IMR-90 (cell line): ENCODE results near the gene RAD52. TPM values are rescaled to one million over a fixed set of nuclear protein-coding genes. Genes with fewer than 3 reads are reported as not detected.

Experiments
- ATAC-seq: fragments of 200-7000 bp; cut with Tn5 transposase; 2 replicates; pipeline ENCODE4 v1.9.1; 2020; ENCODE audit warnings: low read depth, mild to moderate bottlenecking, moderate library complexity
- BruUV-seq: library from RNA; stranded (reverse); fragments of 400-500 nt; replicated peaks from 2 replicates; lab custom pipeline; 2021; lab: Mats Ljungman, UMichigan
- CTCF ChIA-PET: fragments of 300-600 bp; formaldehyde crosslinking; extraction: SDS; loops from one replicate; lab custom pipeline; 2021; ENCODE audit warnings: antibody characterized with exemption; lab: Yijun Ruan, JAX
- POLR2A ChIA-PET: fragments of 300-600 bp; sonication (Branson Sonifier 250); formaldehyde crosslinking; loops from one replicate; lab custom pipeline; 2022; ENCODE audit warnings: antibody characterized with exemption; ENCODE audit not compliant: unreplicated experiment; lab: Charles Lee
- DNase-seq: peaks from one replicate; pipeline ENCODE4 v3.0.0; 2013
- H2AFZ ChIP-seq: replicated peaks from 2 replicates; pipeline ENCODE3; 2013; ENCODE audit warnings: low read length, mild to moderate bottlenecking; ENCODE audit not compliant: poor library complexity
- H2AK5ac ChIP-seq: 2 replicates; pipeline ENCODE4 v1.6.1; 2013; ENCODE audit warnings: low read depth, low read length, inconsistent platforms
- H2AK9ac ChIP-seq: replicated peaks from 2 replicates; pipeline ENCODE3; 2013; ENCODE audit warnings: mild to moderate bottlenecking, low read depth, low read length, moderate library complexity; ENCODE audit not compliant: poor library complexity
- H2BK120ac ChIP-seq: 2 replicates; pipeline ENCODE4 v1.6.1; 2013; ENCODE audit warnings: low read depth, low read length, inconsistent platforms
- H2BK15ac ChIP-seq: 3 replicates; pipeline ENCODE4 v1.6.1; 2013; ENCODE audit warnings: low read depth, low read length, inconsistent platforms
- H2BK20ac ChIP-seq: 2 replicates; pipeline ENCODE4 v1.6.1; 2013; ENCODE audit warnings: low read depth, mild to moderate bottlenecking, inconsistent platforms, low read length, moderate library complexity
- H2BK5ac ChIP-seq: 2 replicates; pipeline ENCODE4 v1.6.1; 2013; ENCODE audit warnings: mild to moderate bottlenecking, low read depth, low read length, inconsistent platforms; ENCODE audit not compliant: poor library complexity, severe bottlenecking
- H3K14ac ChIP-seq: replicated peaks from 2 replicates; pipeline ENCODE4 v1.6.1; 2013; ENCODE audit warnings: low read depth, low read length, inconsistent platforms
- H3K18ac ChIP-seq: 2 replicates; pipeline ENCODE4 v1.6.1; 2013; ENCODE audit warnings: low read depth, low read length, control low read depth
- H3K23ac ChIP-seq: 2 replicates; pipeline ENCODE4 v1.6.1; 2013; ENCODE audit warnings: low read depth, low read length, inconsistent platforms
- H3K27ac ChIP-seq: 2 replicates; pipeline ENCODE4 v1.5.1; 2013; ENCODE audit warnings: mild to moderate bottlenecking, control low read depth, low read length; ENCODE audit not compliant: insufficient read depth
- H3K27me3 ChIP-seq: 2 replicates; pipeline ENCODE4 v1.6.1; 2013; ENCODE audit warnings: low read length; ENCODE audit not compliant: control insufficient read depth, insufficient read depth
- H3K36me3 ChIP-seq: 2 replicates; pipeline ENCODE4 v1.6.1; 2013; ENCODE audit warnings: low read length, mixed read lengths; ENCODE audit not compliant: control insufficient read depth, insufficient read depth
- H3K4ac ChIP-seq: 2 replicates; pipeline ENCODE4 v1.6.1; 2013; ENCODE audit warnings: low read depth, low read length, inconsistent platforms
- H3K4me1 ChIP-seq: 2 replicates; pipeline ENCODE4 v1.6.1; 2013; ENCODE audit warnings: low read length, mixed read lengths; ENCODE audit not compliant: control insufficient read depth, insufficient read depth
- H3K4me2 ChIP-seq: 2 replicates; pipeline ENCODE4 v1.6.1; 2013; ENCODE audit warnings: low read depth, mild to moderate bottlenecking, control low read depth, low read length, moderate library complexity
- H3K4me3 ChIP-seq: 2 replicates; pipeline ENCODE4 v1.5.1; 2013; ENCODE audit warnings: low read depth, mild to moderate bottlenecking, control low read depth, low read length, moderate library complexity; ENCODE audit not compliant: insufficient read depth
- H3K56ac ChIP-seq: 2 replicates; pipeline ENCODE4 v1.6.1; 2013; ENCODE audit warnings: low read length, inconsistent platforms; ENCODE audit not compliant: insufficient read depth; ENCODE audit errors: extremely low read depth
- H3K79me1 ChIP-seq, 2 experiments: 2 replicates each; pipeline ENCODE4 v1.6.1; 2013; ENCODE audit warnings: low read length in 2 of 2, inconsistent platforms in 1 of 2, low read depth in 1 of 2
- H3K9ac ChIP-seq: 2 replicates; pipeline ENCODE4 v1.6.1; 2013; ENCODE audit warnings: low read depth, low read length, control low read depth
- H3K9me1 ChIP-seq: 2 replicates; pipeline ENCODE4 v1.6.1; 2013; ENCODE audit warnings: low read length, inconsistent platforms; ENCODE audit not compliant: insufficient read depth
- H3K9me3 ChIP-seq: 2 replicates; pipeline ENCODE4 v1.6.1; 2013; ENCODE audit warnings: low read length; ENCODE audit not compliant: control insufficient read depth, insufficient read depth
- H4K20me1 ChIP-seq: 2 replicates; pipeline ENCODE4 v1.6.1; 2013; ENCODE audit warnings: low read length, inconsistent platforms; ENCODE audit not compliant: insufficient read depth
- H4K5ac ChIP-seq: 2 replicates; pipeline ENCODE4 v1.6.1; 2013; ENCODE audit warnings: mild to moderate bottlenecking, low read depth, low read length, control low read depth
- H4K8ac ChIP-seq, 2 experiments: 2 replicates each; pipeline ENCODE4 v1.6.1; 2013; ENCODE audit warnings: low read depth in 2 of 2, low read length in 2 of 2, control low read depth in 1 of 2, inconsistent platforms in 1 of 2
- H4K91ac ChIP-seq: 2 replicates; pipeline ENCODE4 v1.6.1; 2013; ENCODE audit warnings: low read depth, low read length, inconsistent platforms; ENCODE audit not compliant: insufficient read depth
- CEBPB ChIP-seq: IDR thresholded peaks from 2 replicates; pipeline ENCODE4 v1.6.1; 2012; ENCODE audit warnings: low read depth, low read length, improper control_type of control experiment
- FOS ChIP-seq: fragments of 150-350 bp; IDR thresholded peaks from 2 replicates; pipeline ENCODE4 v1.6.1; 2016; ENCODE audit warnings: low read depth, low read length
- MAFK ChIP-seq: IDR thresholded peaks from 2 replicates; pipeline ENCODE4 v1.6.1; 2012; ENCODE audit warnings: low read depth, low read length, improper control_type of control experiment
- MAZ ChIP-seq: IDR thresholded peaks from 2 replicates; pipeline ENCODE4 v1.6.1; 2012; ENCODE audit warnings: low read depth, mild to moderate bottlenecking, low read length, improper control_type of control experiment, moderate library complexity, borderline replicate concordance
- MXI1 ChIP-seq: IDR thresholded peaks from 2 replicates; pipeline ENCODE4 v1.6.1; 2012; ENCODE audit warnings: low read depth, mild to moderate bottlenecking, low read length, moderate library complexity, borderline replicate concordance
- NFE2L2 ChIP-seq: fragments of 150-350 bp; IDR thresholded peaks from 2 replicates; pipeline ENCODE4 v1.6.1; 2016; ENCODE audit warnings: low read depth, mild to moderate bottlenecking, low read length
- RAD21 ChIP-seq: IDR thresholded peaks from 2 replicates; pipeline ENCODE4 v1.6.1; 2012; ENCODE audit warnings: low read length, improper control_type of control experiment
- RCOR1 ChIP-seq: IDR thresholded peaks from 2 replicates; pipeline ENCODE4 v1.6.1; 2012; ENCODE audit warnings: mild to moderate bottlenecking, low read length, improper control_type of control experiment; ENCODE audit not compliant: insufficient replicate concordance
- RFX5 ChIP-seq: IDR thresholded peaks from 2 replicates; pipeline ENCODE4 v1.8.0; 2012; ENCODE audit warnings: low read depth, mild to moderate bottlenecking, low read length, moderate library complexity
- SMC3 ChIP-seq: fragments of 150-350 bp; IDR thresholded peaks from 2 replicates; pipeline ENCODE4 v1.6.1; 2016; ENCODE audit warnings: low read depth, mild to moderate bottlenecking, antibody characterized with exemption, low read length, moderate library complexity
- WGBS, 2 experiments: methylation state at CpG; one replicate each; pipeline versions ENCODE4 v1.1.5 to v1.1.7; 2013; ENCODE audit warnings: missing lambda C conversion rate in 2 of 2; ENCODE audit not compliant: insufficient read length in 1 of 2; ENCODE audit errors: extremely low coverage in 2 of 2; 5-methylcytosine and 5-hydroxymethylcytosine counted together
- dilution Hi-C: fragments of 300-500 bp; cut with HindIII; formaldehyde crosslinking; loops from one replicate; pipeline ENCODE4 v1.14.3; 2018; ENCODE audit warnings: low sequenced_read_pairs; ENCODE audit not compliant: unreplicated experiment
- in situ Hi-C: fragments of 300-500 bp; cut with MboI; formaldehyde crosslinking; loops from 3 replicates; pipeline ENCODE4 v1.14.3; 2019; ENCODE audit warnings: low sequenced_read_pairs, inconsistent platforms, mixed read lengths
- intact Hi-C: fragments of 100-400 bp; cut with micrococcal nuclease; formaldehyde crosslinking; loops from 2 replicates; pipeline ENCODE4 v1.10.0; 2022
- polyA plus RNA-seq, 3 experiments: library from polyadenylated mRNA; depleted of rRNA; stranded (reverse); fragments of >200 nt; gene quantifications; 2 replicates each; pipeline ENCODE4 v1.2.3, GENCODE V29; 2012; ENCODE audit warnings: low replicate concordance in 1 of 3
- total RNA-seq: library from RNA; depleted of rRNA; stranded (reverse); fragments of >200 nt; gene quantifications from 2 replicates; pipeline ENCODE4 v1.2.3, GENCODE V29; 2012
- TF ChIP-seq, protein P1 (sequence below): fragments of 150-350 bp; IDR thresholded peaks from 2 replicates; pipeline ENCODE4 v1.6.1; 2016; ENCODE audit warnings: low read depth, mild to moderate bottlenecking, low read length, moderate library complexity, borderline replicate concordance
- TF ChIP-seq, protein P2 (sequence below): fragments of 150-350 bp; IDR thresholded peaks from 2 replicates; pipeline ENCODE4 v1.6.1; 2017; ENCODE audit warnings: mild to moderate bottlenecking, antibody characterized with exemption, low read length, low read depth
- TF ChIP-seq, protein P3 (sequence below): conservative IDR thresholded peaks from 2 replicates; pipeline ENCODE4 v1.5.1; 2012; ENCODE audit warnings: mild to moderate bottlenecking, low read depth, low read length, improper control_type of control experiment

Gene RAD52
- total and polyA plus RNA-seq, 2 of the 4 experiments (the other 2 are of a cell fraction): 10.7 to 11.3 TPM

DNA sequence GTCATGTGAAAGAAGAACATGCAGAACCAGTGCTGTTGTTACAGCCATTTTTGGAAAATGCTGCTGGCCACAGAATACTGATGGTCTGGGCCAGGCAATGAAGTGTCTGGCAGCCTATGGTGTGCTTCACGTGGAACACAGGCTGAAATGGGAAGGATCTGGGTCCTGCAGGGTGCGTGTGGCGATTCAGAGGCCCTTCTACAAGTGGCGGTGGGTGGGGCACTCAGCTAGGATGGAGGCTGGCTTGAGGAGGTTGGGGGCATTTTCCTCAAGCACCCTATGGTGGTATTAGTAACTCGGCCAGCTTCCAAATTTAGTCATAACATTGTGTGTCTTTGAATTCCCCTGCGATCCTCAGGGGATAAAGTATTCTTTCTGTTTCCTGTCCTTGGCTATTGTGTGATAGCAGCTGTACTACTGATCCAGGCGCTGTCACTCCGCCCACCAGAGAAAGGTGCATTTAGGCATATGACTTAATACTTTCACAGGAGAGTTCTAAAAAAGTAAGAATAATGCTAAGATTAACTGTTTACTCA lies 9.2 kb upstream of the RAD52 start:
- intact Hi-C loops (no loop called here), in situ Hi-C loops (loop anchor here (10.0 kb wide), 1 partner anchor 384 kb away; no protein-coding TSS in a partner anchor), dilution Hi-C loops (no loop called here)
- Histone ChIP-seq H2AK5ac (no peak overlapping the region), H3K36me3 (no peaks in the 10 kb centered on the region), H3K27ac (no peak overlapping the region), H2AFZ (peak overlapping the region; percentile 58), H2BK5ac (no peak overlapping the region), H4K91ac (no peak overlapping the region), H3K9ac (no peak overlapping the region), H3K23ac (no peak overlapping the region), H3K56ac (no peak overlapping the region), H3K4me1 (no peaks in the 10 kb centered on the region), H3K4me3 (no peak overlapping the region), H3K27me3 (no peaks in the 10 kb centered on the region), H3K9me1 (0 out of 2 replicates have a peak, but pooled peaks cover 4% of the 10 kb centered on the region), H3K4me2 (no peak overlapping the region), H4K20me1 (no peaks in the 10 kb centered on the region), H2AK9ac (no peak overlapping the region), H3K4ac (no peak overlapping the region), H3K18ac (no peak overlapping the region), H2BK20ac (no peak overlapping the region), H3K79me1 (no peaks in the 10 kb centered on the region), H3K9me3 (no peaks in the 10 kb centered on the region), H2BK15ac (no peak overlapping the region), H4K8ac (no peak overlapping the region), H4K5ac (no peak overlapping the region), H2BK120ac (no peak overlapping the region), H3K14ac (no peak overlapping the region)
- BruUV-seq: no TSS peak
- no peak for ATAC-seq
- ChIA-PET POLR2A (interaction anchor here (0.6 kb wide), 1 partner anchor 142 kb away, joined by 3 read pairs; no protein-coding TSS in a partner anchor), CTCF (no interaction called here)
- WGBS, 2 experiments: 61% methylated on average over 2 of the region's 8 CpGs; no CpG with 5 or more reads in 1 of the 2 experiments
- no peak for DNase-seq
- no peak for TF ChIP-seq NFE2L2
- TF ChIP-seq MAFK: no peak
- TF ChIP-seq MXI1: no peak
- TF ChIP-seq CEBPB: no peak
- TF ChIP-seq, protein P1, sequence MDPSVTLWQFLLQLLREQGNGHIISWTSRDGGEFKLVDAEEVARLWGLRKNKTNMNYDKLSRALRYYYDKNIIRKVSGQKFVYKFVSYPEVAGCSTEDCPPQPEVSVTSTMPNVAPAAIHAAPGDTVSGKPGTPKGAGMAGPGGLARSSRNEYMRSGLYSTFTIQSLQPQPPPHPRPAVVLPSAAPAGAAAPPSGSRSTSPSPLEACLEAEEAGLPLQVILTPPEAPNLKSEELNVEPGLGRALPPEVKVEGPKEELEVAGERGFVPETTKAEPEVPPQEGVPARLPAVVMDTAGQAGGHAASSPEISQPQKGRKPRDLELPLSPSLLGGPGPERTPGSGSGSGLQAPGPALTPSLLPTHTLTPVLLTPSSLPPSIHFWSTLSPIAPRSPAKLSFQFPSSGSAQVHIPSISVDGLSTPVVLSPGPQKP: no peak
- TF ChIP-seq, protein P2, sequence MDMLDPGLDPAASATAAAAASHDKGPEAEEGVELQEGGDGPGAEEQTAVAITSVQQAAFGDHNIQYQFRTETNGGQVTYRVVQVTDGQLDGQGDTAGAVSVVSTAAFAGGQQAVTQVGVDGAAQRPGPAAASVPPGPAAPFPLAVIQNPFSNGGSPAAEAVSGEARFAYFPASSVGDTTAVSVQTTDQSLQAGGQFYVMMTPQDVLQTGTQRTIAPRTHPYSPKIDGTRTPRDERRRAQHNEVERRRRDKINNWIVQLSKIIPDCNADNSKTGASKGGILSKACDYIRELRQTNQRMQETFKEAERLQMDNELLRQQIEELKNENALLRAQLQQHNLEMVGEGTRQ: no peak
- no peak for TF ChIP-seq RFX5
- TF ChIP-seq FOS: no peak
- no peak for TF ChIP-seq RCOR1
- no peak for TF ChIP-seq MAZ
- TF ChIP-seq SMC3: no peak
- TF ChIP-seq, protein P3, sequence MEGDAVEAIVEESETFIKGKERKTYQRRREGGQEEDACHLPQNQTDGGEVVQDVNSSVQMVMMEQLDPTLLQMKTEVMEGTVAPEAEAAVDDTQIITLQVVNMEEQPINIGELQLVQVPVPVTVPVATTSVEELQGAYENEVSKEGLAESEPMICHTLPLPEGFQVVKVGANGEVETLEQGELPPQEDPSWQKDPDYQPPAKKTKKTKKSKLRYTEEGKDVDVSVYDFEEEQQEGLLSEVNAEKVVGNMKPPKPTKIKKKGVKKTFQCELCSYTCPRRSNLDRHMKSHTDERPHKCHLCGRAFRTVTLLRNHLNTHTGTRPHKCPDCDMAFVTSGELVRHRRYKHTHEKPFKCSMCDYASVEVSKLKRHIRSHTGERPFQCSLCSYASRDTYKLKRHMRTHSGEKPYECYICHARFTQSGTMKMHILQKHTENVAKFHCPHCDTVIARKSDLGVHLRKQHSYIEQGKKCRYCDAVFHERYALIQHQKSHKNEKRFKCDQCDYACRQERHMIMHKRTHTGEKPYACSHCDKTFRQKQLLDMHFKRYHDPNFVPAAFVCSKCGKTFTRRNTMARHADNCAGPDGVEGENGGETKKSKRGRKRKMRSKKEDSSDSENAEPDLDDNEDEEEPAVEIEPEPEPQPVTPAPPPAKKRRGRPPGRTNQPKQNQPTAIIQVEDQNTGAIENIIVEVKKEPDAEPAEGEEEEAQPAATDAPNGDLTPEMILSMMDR: no peak
- TF ChIP-seq RAD21: no peak
